Hematopoietic multipotent progenitor cell treated with erythropoietin and hydrocortisone succinate and interleukin-3 and kit ligand, for 15 days (in vitro differentiated cells): Measurements from ENCODE around the gene USP14.
"Not testable (repeated sequence)": the region's sequence is repeated elsewhere in the genome, so short reads cannot be mapped to it uniquely, and the experiment has no call there.

Experiments used
- DNase-seq: peaks from one replicate; pipeline ENCODE4 v3.0.0-alpha.2; 2015; ENCODE audit warnings: low spot score

USP14 gene

DNA sequence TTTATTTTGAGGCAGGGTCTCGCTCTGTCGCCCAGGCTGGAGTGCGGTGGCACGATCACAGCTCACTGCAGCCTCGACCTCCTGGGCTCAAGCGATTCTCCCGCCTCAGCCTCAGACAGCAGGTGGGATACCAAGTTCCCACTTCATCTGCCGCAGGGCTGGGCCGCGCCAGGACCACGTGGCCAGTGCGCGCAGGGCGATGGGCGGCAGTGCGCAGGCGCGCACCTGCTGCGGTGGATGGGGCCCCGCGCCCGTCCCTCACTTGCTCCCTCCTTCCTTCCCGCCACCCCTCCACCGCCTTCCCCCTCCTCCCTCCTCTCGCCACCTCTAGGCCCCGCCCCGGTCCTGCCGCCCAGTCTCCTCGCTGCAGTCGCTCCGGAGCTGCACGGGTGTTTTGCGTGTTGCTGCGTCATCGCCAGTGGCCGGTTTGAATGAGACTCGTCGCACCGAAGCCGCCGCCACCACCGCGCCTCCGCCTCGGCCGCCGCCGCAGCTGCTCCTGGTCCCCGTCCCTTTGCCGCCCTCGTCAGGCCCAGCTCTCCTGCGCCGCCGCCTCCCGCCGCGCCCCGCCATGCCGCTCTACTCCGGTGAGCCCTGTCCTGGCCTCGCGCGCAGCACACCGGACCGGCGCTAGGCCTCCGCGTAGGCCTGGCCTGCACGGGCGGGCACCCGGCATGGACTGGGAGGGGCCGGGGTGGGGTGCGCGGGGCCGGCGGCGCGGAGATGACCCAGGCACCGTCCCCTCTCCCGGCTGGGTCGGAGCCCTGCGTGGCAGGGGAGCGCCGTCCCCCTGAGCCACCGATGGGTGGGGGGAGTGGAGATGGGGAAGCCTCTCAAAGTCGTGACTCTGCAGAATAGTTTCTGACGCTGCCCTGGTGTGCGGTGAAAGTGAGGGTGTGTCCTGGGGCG is at the start of gene USP14:
Gene USP14, plus strand, starts transcription at position 430 of the 909 bp plus-strand sequence. Its CDS starts 142 bp downstream, at position 572.
- DNase-seq = peak; percentile 96

DNA sequence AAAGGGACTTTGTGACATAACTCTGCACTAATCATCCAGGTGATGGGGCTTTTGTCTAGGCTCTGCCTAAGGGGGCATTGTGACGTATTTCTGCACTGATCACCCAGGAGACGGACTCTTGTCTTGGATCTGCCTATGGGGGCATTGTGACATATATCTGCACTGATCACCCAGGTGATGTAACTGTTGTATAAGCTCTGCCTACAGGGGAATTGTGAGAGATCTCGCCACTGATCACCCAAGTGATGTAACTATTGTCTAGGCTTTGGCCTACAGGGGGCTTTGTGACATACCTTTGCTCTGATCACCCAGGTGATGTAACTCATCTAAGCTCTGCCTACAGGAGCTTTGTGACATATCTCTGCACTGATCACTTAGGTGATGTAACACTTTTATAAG is 49.7 kb upstream of the USP14 start:
- DNase-seq = not testable (repeated sequence)

DNA sequence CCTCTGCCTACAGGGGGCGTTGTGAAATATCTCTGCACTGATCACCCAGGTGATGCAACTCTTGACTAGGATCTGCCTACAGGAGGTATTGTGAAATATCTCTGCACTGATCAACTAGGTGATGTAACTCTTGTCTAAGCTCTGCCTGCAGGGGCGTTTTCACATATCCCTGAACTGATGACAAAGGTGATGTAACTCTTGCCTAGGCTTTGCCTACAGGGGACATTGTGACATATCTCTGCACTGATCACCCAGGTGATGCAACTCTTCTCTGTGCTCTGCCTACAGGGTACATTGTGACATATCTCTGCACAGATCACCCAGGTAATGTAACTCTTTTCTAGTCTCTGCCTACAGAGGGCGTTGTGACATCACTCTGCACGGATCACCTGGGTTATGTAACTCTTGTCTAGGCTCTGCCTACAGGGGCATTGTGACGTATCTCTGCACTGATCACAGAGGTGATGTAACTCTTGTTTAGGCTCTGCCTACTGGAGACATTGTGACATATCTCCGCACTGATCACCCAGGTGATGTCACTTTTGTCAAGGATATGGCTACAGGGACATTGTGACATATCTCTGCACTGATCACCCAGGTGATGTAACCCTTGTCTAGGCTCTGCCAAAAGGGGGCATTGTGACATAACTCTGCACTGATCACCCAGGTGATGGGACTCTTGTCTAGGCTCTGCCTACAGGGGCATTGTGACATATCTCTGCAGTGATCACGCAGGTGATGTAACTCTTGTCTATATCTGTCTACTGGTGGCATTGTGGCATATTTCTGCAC is 49.0 kb upstream of the USP14 start:
- not testable (repeated sequence) for DNase-seq

DNA sequence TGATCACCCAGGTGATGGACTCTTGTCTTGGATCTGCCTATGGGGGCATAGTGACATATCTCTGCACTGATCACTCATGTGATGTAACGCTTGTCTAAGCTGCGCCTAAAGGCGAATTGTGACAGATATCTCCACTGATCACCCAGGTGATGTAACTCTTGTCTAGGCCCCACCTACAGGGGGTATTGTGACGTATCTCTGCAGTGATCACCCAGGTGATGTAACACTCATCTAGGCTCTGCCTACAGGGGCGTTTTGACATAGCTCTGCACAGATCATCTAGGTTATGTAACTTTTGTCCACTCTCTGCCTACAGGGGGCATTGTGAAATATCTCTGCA is 48.5 kb upstream of the USP14 start:
- not testable (repeated sequence) for DNase-seq

GRCh38 chr18:110351-111201 is 47.8 kb upstream of the USP14 start:
- not testable (repeated sequence) for DNase-seq

DNA sequence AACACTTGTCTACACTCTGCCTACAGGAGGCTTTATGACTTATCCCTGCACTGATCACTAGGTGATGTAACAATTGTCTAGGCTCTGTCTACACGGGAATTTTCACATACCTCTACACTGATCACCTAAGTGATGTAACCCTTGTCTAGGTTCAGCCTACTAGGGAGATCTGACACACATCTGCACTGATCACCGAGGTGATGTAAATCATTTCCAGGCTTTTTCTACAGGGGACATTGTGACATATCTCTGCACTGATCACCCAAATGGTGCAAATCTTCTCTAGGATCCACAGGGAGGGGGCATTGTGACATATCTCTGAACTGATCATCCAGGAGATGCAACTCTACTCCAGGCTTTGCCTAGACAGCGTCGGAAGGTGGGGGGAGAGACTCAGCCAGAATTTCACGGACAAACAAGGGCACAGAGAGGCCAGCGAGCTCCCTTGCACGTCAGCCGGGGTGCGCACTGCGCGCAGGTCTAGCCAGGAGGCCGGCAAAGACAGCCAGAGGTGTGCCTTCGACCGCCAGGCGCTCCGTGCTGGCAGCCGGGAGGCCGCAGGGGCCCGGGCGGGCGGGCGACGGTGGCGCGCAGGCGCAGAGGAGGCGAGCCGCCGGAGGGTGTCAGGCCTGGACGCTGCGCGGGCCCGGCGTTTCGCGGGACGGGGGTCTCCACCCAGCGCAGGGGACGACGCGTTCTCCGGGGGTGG is 46.9 kb upstream of the USP14 start:
- DNase-seq = peak; percentile 77

DNA sequence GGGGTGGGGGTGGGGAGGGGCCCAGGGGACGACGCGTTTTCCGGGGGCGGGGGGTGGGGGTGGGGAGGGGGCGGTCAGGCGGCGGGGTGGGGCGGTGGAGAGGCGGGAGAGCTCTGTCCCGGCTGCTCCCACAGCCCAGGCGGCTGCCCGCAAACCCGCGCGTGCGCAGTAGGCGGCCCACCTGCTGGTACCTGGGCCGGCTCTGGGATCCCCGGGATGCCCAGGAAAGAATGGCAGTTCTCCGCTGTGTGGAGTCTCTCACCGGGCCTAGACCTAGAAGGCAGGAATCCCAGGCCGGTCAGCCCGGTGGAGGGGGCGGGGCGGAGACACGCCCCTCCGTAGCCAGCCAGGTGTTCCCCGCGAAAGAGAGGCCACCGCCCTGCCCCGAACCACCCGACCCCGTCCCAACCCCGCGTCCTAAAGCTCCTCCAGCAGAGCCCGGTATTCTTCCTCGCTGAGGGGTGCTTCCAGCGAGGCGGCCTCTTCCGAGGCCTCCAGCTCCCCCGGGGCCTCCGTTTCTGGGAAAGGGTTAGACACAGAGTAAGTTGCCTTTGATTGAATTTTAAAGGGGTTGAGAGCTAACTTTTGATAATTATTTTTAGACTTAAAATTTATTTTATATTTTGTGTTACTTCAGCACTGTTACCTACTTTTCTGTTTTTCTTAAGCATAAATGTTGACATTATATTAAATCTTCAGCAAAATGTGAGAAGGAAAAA is 46.2 kb upstream of the USP14 start:
- DNase-seq = not testable (repeated sequence)

DNA sequence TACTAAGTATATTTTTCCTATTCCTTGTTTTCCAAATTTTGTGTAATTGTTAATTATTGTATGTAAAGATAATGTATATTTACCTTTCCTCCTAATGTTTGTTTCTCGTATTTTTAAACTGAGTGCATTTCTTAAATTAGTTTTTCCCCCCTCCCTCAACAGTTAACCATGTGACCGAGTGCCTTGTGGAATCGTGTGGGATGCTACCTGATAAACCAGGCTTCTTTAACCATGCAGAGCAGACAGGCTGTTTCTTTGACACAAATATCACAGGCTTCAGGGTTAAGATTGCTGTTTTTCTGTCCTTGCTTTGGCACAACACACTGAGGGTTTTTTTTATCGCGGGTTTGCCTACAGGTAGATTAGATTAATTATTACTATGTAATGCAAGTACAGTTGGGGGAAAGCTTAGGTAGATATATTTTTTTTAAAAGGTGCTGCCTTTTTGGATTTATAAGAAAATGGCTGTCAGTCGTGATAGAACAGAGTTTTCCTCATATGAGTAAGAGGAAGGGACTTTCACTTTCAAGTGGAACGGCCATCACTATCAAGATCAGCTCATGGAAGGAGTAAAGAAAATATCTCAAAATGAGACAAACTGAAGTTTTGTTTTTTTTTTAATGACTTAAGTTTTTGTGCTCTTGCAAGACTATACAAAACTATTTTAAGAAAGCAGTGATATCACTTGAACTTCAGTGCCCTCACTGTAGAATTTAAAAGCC is 37.7 kb upstream of the USP14 start:
- not testable (repeated sequence) for DNase-seq

- no peak for DNase-seq
Measured at GRCh38 chr18:135045-135444, 23.3 kb upstream of the USP14 start.

DNA sequence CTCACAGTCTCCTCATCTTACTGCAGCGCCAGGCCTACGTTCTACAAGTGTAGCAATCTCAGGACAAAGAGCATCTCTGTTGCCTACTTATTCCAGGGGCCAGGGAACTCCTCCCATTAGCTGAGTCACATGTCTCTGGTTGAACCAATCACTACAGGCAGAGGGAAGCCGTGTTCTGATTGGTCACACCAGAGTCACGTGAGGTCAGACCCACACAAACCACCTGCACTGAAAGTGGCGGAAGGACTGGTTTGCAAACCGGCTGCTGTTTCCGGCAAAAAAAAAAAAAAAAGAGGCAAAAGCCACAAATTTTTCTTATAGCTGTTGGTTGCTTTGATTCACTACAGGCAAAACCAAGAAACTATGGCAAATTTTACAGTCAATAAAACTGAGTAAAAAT is 21.9 kb upstream of the USP14 start:
- no peak for DNase-seq

GRCh38 chr18:137327-137726 is 21.0 kb upstream of the USP14 start:
- DNase-seq = no peak

- no peak for DNase-seq
Measured at GRCh38 chr18:140670-141266, 17.6 kb upstream of the USP14 start.

DNA sequence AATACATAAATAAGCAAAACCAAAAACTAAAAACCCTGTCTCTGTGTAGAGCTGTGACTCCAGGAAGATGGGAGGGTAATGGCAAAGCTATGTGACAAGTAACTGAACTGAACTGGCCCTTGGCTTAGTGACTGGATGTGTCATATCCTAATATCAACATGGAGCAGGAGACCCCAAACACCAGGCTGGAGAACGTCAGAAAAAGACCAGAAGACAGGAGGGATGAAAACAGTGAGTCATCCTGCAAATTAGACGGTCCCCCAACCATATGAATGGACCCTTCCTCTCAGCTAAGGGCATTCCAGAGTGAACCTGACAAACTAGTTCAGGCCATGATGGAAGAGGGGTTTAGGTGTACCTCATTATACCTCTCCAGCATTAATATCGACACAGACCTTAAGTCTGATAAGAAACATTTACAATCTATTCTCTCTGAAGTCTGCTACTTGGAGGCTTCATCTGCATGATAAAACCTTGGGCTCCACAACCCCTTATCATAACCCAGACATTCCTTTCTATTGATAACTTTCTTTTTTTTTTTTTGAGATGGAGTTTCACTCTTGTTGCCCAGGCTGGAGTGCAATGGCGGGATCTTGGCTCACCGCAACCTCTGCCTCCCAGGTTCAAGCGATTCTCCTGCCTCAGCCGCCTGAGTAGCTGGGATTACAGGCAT is 15.6 kb upstream of the USP14 start:
- DNase-seq = not testable (repeated sequence)

DNA sequence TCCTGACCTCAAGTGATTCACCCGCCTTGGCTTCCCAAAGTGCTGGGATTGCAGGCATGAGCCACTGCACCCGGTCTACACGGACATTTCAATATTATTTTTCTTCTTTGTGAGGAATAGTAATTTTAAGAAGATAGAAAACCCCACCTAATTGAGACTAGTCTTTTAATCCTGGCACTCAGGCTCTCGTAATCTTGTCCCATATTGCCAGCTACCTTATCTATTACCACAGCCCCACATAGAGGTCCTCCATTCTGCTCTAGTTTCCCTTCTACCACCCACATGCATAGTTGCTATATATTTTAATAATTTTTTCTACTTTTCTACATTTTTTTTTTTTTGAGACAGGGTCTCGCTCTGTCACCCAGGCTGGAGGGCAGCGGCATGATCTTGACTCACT is 9.5 kb upstream of the USP14 start:
- DNase-seq = peak; percentile 87

- DNase-seq = no peak
Measured at GRCh38 chr18:154151-154550, 4.2 kb upstream of the USP14 start.

- DNase-seq = no peak
Measured at GRCh38 chr18:155688-156087, 2.7 kb upstream of the USP14 start.

DNA sequence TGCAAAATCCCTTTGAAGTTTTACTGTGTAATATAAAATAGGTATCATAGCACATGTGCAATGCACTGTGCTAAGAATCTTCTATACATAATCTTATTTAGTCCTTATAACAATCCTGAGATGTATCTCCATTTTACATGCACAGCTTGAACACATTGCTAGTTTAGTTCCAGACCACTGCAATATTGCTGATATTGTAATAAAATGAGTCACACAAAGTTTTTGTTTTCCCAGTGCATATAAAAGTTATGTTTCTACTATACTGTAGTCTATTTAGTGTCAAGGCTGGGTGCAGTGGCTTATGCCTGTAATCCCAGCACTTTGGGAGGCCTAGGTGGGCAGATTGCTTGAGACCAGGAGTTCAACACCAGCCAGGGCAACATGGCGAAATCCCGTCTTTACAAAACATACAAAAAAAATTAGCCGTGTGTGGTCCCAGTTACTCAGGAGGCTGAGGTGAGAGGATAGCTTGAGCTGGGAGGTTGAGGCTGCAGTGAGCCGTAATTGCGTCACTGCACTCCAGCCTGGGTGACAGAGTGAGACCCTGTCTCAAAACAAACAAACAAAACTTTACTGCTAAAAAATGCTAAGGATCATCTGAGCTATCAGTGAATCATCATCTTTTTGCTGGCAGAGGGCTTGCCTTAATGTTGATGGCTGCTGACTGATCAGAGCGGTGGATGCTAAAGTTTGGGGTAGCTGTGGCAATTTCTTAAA is 1.7 kb upstream of the USP14 start:
- DNase-seq = no peak

DNA sequence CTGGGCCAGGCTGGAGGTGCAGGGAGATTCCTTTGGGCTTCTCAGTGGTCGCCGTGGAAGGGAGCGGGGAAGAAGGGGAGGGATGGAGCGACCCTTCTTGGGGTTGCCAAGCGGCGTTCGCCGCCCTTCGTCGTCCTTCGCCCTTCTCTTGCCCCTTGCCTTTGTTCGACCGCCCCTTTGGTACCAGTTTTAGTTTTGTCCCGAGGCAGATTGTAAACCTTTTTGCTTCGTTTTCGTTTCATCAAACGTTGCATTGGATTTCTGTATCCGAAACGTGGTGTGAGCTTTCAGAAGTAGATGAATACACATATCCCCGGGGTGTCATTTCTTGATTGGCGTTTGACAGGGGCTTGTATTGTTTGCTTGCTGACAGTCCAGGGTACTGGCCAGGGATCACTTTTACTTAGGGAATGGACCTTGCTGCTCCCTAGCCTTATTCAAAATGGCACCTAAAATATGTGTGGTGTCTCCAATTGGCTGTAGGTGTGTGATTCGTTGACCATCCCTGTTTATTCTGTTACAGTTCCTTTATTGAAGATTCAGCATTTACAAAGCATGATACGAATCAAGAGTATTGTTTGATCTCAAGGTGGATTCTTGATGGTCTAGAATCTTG is 788 bp downstream of the USP14 start:
- DNase-seq = peak; percentile 30
